Mucosa of descending colon (tissue), 3 donors: ENCODE data around the gene IFT57. TPM values are rescaled to one million over a fixed set of nuclear protein-coding genes. Genes with fewer than 3 reads are reported as not detected.
"Not testable (repeated sequence)": the region's sequence is repeated elsewhere in the genome, so short reads cannot be mapped to it uniquely, and the experiment has no call there.

ENCODE experiments used
- ATAC-seq: fragments of 200-7000 bp; cut with Tn5 transposase; one replicate; pipeline ENCODE4 v1.9.1; 2020; ENCODE audit warnings: mild to moderate bottlenecking, moderate library complexity
- DNase-seq, 3 donors: peaks; one replicate each; pipeline ENCODE4 v3.0.0-alpha.2; 2020
- H3K36me3 ChIP-seq: fragments of 200-600 bp; one replicate; pipeline ENCODE4 v1.8.0; 2021; ENCODE audit warnings: low read depth, mild to moderate bottlenecking
- H3K4me1 ChIP-seq: fragments of 200-600 bp; one replicate; pipeline ENCODE4 v1.8.0; 2021; ENCODE audit warnings: low read depth, mild to moderate bottlenecking
- H3K4me3 ChIP-seq: fragments of 200-600 bp; one replicate; pipeline ENCODE4 v1.8.0; 2021; ENCODE audit warnings: mild to moderate bottlenecking
- H3K9me3 ChIP-seq: fragments of 200-600 bp; one replicate; pipeline ENCODE4 v1.8.0; 2021; ENCODE audit warnings: mild to moderate bottlenecking
- CTCF ChIP-seq: fragments of 200-600 bp; IDR thresholded peaks from one replicate; pipeline ENCODE4 v1.8.0; 2022; ENCODE audit warnings: antibody characterized with exemption, mild to moderate bottlenecking
- intact Hi-C, 2 donors: fragments of 100-400 bp; cut with DNase I in 1 of 2; cut with micrococcal nuclease in 1 of 2; formaldehyde crosslinking; loops; one replicate each; pipeline versions ENCODE4 v1.11.0 to v1.11.1; 2022; cut with DNase I, micrococcal nuclease
- total RNA-seq, 3 donors: library from RNA; stranded (reverse); fragmentation: NEBNext Ultra II Directional in 2 of 3; extraction: Animal tissue kit (Norgen Biotek cat#: 25700) in 2 of 3; gene quantifications; one replicate each; pipeline versions ENCODE4 v1.2.1 to v1.2.4, GENCODE V29; 2021 to 2023
- donor health status: DM: no; HTN: no; CAD: no; lungs with moderate emphysema.
- donor health status: DM: no; HTN: no; CAD: no.
- donor health status: DM: no; HTN: yes; CAD: no.

IFT57 gene
- total RNA-seq, 3 donors from 2014 or later = 45.4 to 62.9 (median 50.9) TPM

- intact Hi-C loops = no loop called here
- no peaks in the 10 kb centered on the region for H3K4me1 ChIP-seq
- DNase-seq = no peak
- no peak for ATAC-seq
- no peak for TF ChIP-seq CTCF
- H3K36me3 ChIP-seq = no peaks in the 10 kb centered on the region
- no peak overlapping the region for H3K4me3 ChIP-seq
- H3K9me3 ChIP-seq = no peaks in the 10 kb centered on the region
Observed at GRCh38 chr3:108159865-108160264, 62.4 kb downstream of the IFT57 start.

- no peaks in the 10 kb centered on the region for H3K36me3 ChIP-seq
- intact Hi-C loops = no loop called here
- H3K4me3 ChIP-seq = no peak overlapping the region
- H3K9me3 ChIP-seq = no peaks in the 10 kb centered on the region
- ATAC-seq = no peak
- no peak for DNase-seq
- no peak for TF ChIP-seq CTCF
- no peaks in the 10 kb centered on the region for H3K4me1 ChIP-seq
Observed at GRCh38 chr3:108159105-108159504, 63.1 kb downstream of the IFT57 start.

DNA sequence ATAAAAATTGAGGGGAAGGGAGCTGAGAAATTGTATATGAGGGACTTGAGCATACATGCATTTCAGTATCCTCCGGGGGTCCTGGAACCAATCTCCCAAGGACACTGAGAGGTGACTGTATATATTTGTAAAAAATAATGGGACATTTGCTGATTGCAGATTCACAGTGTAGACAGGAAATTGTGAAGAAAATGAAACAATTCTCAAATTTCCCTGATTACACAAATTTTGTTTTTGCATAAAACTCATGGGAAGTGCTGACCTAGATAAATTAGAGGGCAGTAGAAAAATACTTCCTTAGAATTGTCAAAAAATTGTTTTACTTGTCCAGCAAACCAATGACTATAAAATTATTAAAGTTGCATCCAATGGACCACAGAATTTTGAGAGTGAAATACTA, 64.0 kb downstream of the IFT57 start:
- Histone ChIP-seq H3K4me3 (no peak overlapping the region), H3K9me3 (no peaks in the 10 kb centered on the region), H3K36me3 (no peaks in the 10 kb centered on the region), H3K4me1 (no peaks in the 10 kb centered on the region)
- no peak for ATAC-seq
- DNase-seq = no peak
- TF ChIP-seq CTCF = no peak
- intact Hi-C loops = no loop called here

DNA sequence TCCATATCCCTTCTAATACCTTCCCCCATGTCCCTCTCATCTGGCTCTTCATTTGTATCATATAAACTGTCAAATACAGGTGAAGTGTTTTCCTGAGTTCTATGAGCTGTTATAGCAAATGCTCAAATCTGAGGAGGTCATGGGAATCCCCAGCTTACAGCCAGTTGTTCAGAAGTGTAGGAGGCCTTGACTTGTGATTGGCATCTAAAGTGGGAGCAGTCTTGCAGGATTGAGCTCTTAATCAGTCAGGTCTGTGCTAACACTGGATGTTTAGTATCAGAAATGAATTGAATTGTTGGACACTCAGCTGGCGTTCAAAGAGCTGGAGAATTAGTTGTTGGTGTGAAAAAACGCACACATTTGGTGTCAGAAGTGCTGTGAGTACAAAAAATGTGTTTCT, 65.0 kb downstream of the IFT57 start:
- Histone ChIP-seq H3K4me3 (no peak overlapping the region), H3K9me3 (no peaks in the 10 kb centered on the region), H3K4me1 (no peaks in the 10 kb centered on the region), H3K36me3 (no peaks in the 10 kb centered on the region)
- ATAC-seq = no peak
- no peak for DNase-seq
- intact Hi-C loops = no loop called here
- TF ChIP-seq CTCF = no peak

DNA sequence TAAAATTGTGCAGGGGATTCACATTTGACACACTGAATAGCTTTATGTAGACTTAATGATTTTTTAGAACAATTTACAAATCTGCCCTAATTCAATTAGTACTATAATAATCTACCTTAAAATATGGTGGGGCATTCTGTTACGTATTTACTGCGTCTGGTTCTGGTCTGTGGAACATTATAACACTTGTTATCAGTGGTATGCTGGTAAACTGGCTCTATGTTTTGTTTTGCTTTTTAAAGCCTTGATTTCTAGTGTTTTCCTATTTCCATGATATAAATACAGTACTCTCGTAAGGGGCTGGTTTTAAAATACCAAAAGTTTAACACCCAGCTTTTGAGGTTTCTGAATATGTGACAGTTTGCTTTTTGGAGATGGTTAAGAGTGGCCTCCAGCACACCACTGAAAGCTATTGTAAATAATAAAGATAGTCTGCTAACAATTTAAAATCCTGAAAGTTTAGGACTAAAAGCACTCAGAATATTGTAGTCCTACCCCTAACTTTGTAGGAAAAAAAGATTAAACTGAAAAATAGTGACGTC, 65.8 kb downstream of the IFT57 start:
- H3K4me1 ChIP-seq = no peaks in the 10 kb centered on the region
- DNase-seq (no peak), ATAC-seq (no peak)
- no peak overlapping the region for H3K4me3 ChIP-seq
- H3K9me3 ChIP-seq = no peaks in the 10 kb centered on the region
- intact Hi-C loops = no loop called here
- H3K36me3 ChIP-seq = no peaks in the 10 kb centered on the region
- TF ChIP-seq CTCF = no peak

DNA sequence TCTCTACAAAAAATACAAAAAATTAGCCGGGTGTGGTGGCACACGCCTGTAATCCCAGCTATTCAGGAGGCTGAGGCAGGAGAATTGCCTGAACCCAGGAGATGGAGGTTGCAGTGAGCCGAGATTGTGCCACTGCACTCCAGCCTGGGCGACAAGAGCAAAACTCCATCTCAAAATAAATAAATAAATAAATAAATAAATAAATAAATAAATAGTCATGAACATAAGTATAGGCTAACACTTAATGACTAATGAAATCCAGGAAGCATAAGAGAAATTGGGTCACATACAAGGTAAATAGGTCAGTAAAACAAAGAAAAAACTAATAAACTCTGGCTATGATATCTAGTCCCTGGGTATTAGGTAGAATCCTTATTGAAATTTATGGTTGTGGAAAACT, 66.6 kb downstream of the IFT57 start:
- H3K36me3 ChIP-seq, H3K9me3 ChIP-seq, H3K4me1 ChIP-seq, ATAC-seq, intact Hi-C loops, H3K4me3 ChIP-seq, DNase-seq: not testable (repeated sequence)
